Measurements from ENCODE around the gene ESPNL.

Gene ESPNL

DNA sequence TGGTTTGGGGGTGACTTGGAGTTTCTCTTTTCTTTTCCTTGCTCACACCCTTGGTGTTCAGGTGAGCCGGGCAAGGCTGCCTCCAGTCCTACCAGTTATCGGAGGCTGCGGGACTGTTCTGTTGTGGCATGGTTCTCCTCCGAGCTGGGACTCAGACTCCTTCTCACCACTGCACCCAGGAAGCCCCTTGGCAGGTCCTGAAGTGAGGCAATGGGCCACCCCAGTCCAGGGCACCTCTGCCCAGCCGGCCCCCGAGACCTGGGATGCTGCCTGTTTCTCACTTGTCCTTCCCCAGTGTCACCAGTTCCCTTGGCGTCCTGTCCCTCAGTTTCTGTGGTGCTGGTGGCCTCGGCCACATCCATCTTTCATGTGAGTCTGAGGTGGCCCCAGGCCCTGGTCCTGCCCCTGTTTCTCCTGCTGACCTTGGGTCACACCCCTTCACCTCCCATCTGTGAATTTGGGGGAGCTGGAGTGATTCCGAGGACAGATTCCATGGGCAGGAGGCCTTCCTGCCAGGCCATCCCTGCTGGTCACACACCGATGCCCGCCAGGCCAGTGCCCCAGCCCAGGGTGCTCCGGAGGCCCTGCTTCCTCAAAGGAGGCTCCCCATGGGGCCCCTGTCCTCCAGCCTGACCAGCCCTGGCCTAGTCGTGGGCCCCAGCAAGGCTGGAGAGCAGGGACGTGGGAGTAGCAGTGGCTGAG, 31.8 kb downstream of the ESPNL start:
- Histone ChIP-seq H3K79me2 (ENCODE audit: insufficient read depth, low read length) (no peaks in the 10 kb centered on the region), H4K20me1 (ENCODE audit: insufficient read depth, low read length) (no peaks in the 10 kb centered on the region; the same call in 1 of the 2 replicates), H3K4me2 (ENCODE audit: insufficient read depth, low read length) (no peak overlapping the region), H3K27ac (ENCODE audit: low read length) (no peak overlapping the region), H3K9ac (ENCODE audit: low read depth, low read length) (no peak overlapping the region), H3K36me3 (ENCODE audit: insufficient read depth, low read length) (no peaks in the 10 kb centered on the region), H3K4me3 (ENCODE audit: low read depth in 1 of 2, low read length in 2 of 2) (no peak overlapping the region), H3K9me3 (ENCODE audit: insufficient read depth, low read length, severe bottlenecking) (no peaks in the 10 kb centered on the region), H2AFZ (ENCODE audit: low read depth, low read length) (no peak overlapping the region), H3K4me1 (ENCODE audit: insufficient read depth, low read length) (no peaks in the 10 kb centered on the region), H3K27me3 (ENCODE audit: insufficient read depth, low read length, poor library complexity) (no peaks in the 10 kb centered on the region)
- TF ChIP-seq, protein P1, sequence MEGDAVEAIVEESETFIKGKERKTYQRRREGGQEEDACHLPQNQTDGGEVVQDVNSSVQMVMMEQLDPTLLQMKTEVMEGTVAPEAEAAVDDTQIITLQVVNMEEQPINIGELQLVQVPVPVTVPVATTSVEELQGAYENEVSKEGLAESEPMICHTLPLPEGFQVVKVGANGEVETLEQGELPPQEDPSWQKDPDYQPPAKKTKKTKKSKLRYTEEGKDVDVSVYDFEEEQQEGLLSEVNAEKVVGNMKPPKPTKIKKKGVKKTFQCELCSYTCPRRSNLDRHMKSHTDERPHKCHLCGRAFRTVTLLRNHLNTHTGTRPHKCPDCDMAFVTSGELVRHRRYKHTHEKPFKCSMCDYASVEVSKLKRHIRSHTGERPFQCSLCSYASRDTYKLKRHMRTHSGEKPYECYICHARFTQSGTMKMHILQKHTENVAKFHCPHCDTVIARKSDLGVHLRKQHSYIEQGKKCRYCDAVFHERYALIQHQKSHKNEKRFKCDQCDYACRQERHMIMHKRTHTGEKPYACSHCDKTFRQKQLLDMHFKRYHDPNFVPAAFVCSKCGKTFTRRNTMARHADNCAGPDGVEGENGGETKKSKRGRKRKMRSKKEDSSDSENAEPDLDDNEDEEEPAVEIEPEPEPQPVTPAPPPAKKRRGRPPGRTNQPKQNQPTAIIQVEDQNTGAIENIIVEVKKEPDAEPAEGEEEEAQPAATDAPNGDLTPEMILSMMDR (IDR thresholded peaks at IDR 0.05; ENCODE audit: borderline replicate concordance, extremely low read depth, low read length, poor library complexity, severe bottlenecking), result no peak
- TF ChIP-seq EZH2 (IDR thresholded peaks at IDR 0.05; ENCODE audit: borderline replicate concordance, low read depth, low read length, severe bottlenecking), result no peak
- DNase-seq (no peak), ATAC-seq (ENCODE audit: insufficient read depth, low read depth) (no peak)

DNA sequence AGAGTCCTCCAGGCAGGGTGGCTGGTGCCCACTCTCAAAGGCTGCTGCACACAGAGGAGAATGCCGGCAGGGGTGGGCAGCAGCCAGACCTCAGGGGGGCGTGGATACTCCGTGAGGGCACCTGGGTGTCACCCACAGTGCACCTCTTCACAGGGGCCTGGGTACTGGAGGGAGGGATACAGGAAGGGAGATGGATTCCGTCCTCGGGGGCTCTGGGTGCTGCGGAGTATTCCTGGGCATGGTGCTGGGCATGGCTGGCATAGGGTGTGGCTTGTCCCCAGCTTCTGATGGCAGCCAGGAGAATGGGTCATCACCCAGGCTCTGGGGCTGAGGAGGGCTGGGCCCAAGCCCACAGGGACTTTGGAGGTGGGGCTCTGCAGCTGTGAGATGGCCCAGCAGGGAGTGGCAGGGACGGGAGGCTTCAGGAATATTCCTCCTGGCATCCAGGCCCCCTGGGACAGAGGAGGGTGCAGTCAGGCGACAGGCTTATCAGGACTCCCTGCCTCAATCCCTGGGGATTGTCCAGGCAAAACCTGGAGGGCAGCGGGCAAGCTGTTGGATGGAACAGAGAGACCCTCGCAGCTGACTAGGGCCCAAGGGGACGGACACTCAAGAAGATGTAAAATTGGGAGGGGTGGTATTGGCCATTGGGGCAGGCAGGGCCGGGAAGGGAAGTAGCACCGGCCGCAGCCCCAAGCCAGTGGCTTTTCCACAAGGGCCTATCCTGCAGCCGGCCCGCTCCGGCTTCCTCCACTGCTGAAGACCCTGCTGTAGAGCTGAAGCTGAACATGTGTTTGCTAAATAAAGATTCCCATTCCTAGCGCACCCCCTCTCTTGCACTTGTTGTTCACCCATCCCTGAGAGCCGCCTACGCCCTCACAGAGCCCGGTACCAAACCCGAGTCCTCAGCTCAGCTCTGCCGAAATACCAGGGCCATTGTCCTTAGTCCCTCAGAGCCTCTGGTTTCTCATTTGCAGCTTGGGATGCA, 32.6 kb downstream of the ESPNL start:
- no peaks in the 10 kb centered on the region for H3K27me3 ChIP-seq (ENCODE audit: insufficient read depth, low read length, poor library complexity)
- H3K4me1 ChIP-seq (ENCODE audit: insufficient read depth, low read length), result no peaks in the 10 kb centered on the region
- H3K36me3 ChIP-seq (ENCODE audit: insufficient read depth, low read length), result no peaks in the 10 kb centered on the region
- no peak overlapping the region for H3K9ac ChIP-seq (ENCODE audit: low read depth, low read length)
- no peak overlapping the region for H2AFZ ChIP-seq (ENCODE audit: low read depth, low read length)
- ATAC-seq (ENCODE audit: insufficient read depth, low read depth), result no peak
- H3K4me2 ChIP-seq (ENCODE audit: insufficient read depth, low read length), result no peak overlapping the region
- TF ChIP-seq EZH2 (IDR thresholded peaks at IDR 0.05; ENCODE audit: borderline replicate concordance, low read depth, low read length, severe bottlenecking), result no peak
- TF ChIP-seq, protein P1 (IDR thresholded peaks at IDR 0.05; ENCODE audit: borderline replicate concordance, extremely low read depth, low read length, poor library complexity, severe bottlenecking), result no peak
- no peak overlapping the region for H3K27ac ChIP-seq (ENCODE audit: low read length)
- H3K9me3 ChIP-seq (ENCODE audit: insufficient read depth, low read length, severe bottlenecking), result no peaks in the 10 kb centered on the region
- no peak for DNase-seq
- H3K79me2 ChIP-seq (ENCODE audit: insufficient read depth, low read length), result no peaks in the 10 kb centered on the region
- no peak overlapping the region for H3K4me3 ChIP-seq (ENCODE audit: low read depth in 1 of 2, low read length in 2 of 2)
- H4K20me1 ChIP-seq (ENCODE audit: insufficient read depth, low read length), result no peaks in the 10 kb centered on the region; the same call in 1 of the 2 replicates

DNA sequence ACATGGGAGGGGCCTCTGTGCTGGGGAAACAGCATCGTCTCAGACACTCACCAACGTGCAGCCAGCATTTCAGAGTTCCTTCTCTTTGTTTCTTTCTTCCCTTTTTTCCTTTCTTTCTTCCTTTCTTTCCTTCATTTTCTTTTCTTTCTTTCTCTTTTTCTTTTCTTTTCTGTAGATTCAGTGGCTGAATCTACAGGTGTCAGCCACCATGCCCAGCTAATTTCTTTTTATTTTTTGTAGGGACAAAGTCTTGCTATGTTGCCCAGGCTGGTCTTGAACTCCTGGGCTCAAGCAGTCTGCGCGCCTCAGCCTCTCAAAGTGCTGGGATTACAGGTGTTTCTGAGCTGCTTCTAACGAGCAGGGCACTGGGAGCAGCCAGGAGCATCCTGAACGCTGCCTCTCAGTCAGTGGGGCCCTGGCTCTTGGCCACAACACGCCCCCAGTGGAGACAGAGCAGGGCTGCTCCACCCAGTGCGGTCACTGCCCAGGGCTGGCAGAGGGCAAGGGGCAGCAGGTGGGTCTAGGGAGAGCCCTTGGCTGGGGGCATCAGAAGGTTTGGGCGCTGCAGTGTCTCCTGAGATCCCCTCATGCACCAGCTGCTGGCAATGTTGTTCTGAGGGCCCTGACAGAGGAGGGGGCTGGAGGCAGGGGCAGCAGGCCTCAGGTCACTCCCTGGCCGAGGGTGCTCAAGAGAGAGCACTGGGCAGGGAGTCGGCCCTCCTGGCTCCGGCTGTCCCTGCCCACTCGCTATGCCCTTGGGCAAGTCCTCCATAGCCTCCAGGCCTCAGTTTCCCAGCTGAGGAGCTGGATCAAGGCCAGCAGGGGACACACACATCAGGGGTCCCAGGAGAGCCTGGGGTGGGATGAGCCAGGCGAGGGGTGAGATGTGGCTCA, 33.6 kb downstream of the ESPNL start:
- H3K36me3 ChIP-seq (ENCODE audit: insufficient read depth, low read length), result no peaks in the 10 kb centered on the region
- no peaks in the 10 kb centered on the region; the same call in 1 of the 2 replicates for H4K20me1 ChIP-seq (ENCODE audit: insufficient read depth, low read length)
- H3K4me3 ChIP-seq (ENCODE audit: low read depth in 1 of 2, low read length in 2 of 2), result no peak overlapping the region
- no peaks in the 10 kb centered on the region for H3K79me2 ChIP-seq (ENCODE audit: insufficient read depth, low read length)
- ATAC-seq (ENCODE audit: insufficient read depth, low read depth) (no peak), DNase-seq (no peak)
- H3K9ac ChIP-seq (ENCODE audit: low read depth, low read length), result no peak overlapping the region
- no peak overlapping the region for H3K27ac ChIP-seq (ENCODE audit: low read length)
- H3K27me3 ChIP-seq (ENCODE audit: insufficient read depth, low read length, poor library complexity), result no peaks in the 10 kb centered on the region
- no peaks in the 10 kb centered on the region for H3K4me1 ChIP-seq (ENCODE audit: insufficient read depth, low read length)
- H3K9me3 ChIP-seq (ENCODE audit: insufficient read depth, low read length, severe bottlenecking), result no peaks in the 10 kb centered on the region
- no peak overlapping the region for H2AFZ ChIP-seq (ENCODE audit: low read depth, low read length)
- H3K4me2 ChIP-seq (ENCODE audit: insufficient read depth, low read length), result no peak overlapping the region
- TF ChIP-seq, protein P1 (IDR thresholded peaks at IDR 0.05; ENCODE audit: borderline replicate concordance, extremely low read depth, low read length, poor library complexity, severe bottlenecking), result peak; percentile 6
- TF ChIP-seq EZH2 (IDR thresholded peaks at IDR 0.05; ENCODE audit: borderline replicate concordance, low read depth, low read length, severe bottlenecking), result no peak

Measured in DND-41 (cell line).